Fibroblast of mammary gland (primary cell): ENCODE results near the gene KCTD20.
"Not testable (repeated sequence)": the region's sequence is repeated elsewhere in the genome, so short reads cannot be mapped to it uniquely, and the experiment has no call there.

Source experiments
- DNase-seq: peaks from one replicate; pipeline ENCODE4 v3.0.0-alpha.2; 2010; ENCODE audit warnings: low read depth
- H3K4me3 ChIP-seq: 2 replicates; pipeline ENCODE4 v1.5.1; 2011; ENCODE audit warnings: low read depth, mild to moderate bottlenecking, low read length, moderate library complexity; ENCODE audit not compliant: control insufficient read depth
- CTCF ChIP-seq: conservative IDR thresholded peaks from 2 replicates; pipeline ENCODE4 v1.5.1; 2011; ENCODE audit warnings: low read depth, low read length, inconsistent platforms; ENCODE audit not compliant: control insufficient read depth, insufficient read depth

KCTD20 gene

GRCh38 chr6:36444470-36444869, 1.7 kb downstream of the KCTD20 start:
- H3K4me3 ChIP-seq, result peak overlapping the region; percentile 91
- TF ChIP-seq CTCF, result no peak
- DNase-seq, result peak; percentile 81

GRCh38 chr6:36445621-36446020, 2.8 kb downstream of the KCTD20 start:
- no peak overlapping the region for H3K4me3 ChIP-seq
- no peak for DNase-seq
- TF ChIP-seq CTCF, result no peak

- DNase-seq, H3K4me3 ChIP-seq: not testable (repeated sequence)
Observed at GRCh38 chr6:36449173-36449572, 6.4 kb downstream of the KCTD20 start.

GRCh38 chr6:36452897-36453296, 10.1 kb downstream of the KCTD20 start:
- not testable (repeated sequence) for H3K4me3 ChIP-seq, DNase-seq

GRCh38 chr6:36455486-36456027, 12.8 kb downstream of the KCTD20 start:
- H3K4me3 ChIP-seq, result no peak overlapping the region
- no peak for TF ChIP-seq CTCF
- no peak for DNase-seq

- DNase-seq, result no peak
- no peak overlapping the region for H3K4me3 ChIP-seq
- no peak for TF ChIP-seq CTCF
Observed at GRCh38 chr6:36459501-36459900, 16.7 kb downstream of the KCTD20 start.

GRCh38 chr6:36460916-36461315, 18.1 kb downstream of the KCTD20 start:
- TF ChIP-seq CTCF, result no peak
- H3K4me3 ChIP-seq, result no peak overlapping the region
- no peak for DNase-seq

GRCh38 chr6:36461646-36462045, 18.8 kb downstream of the KCTD20 start:
- no peak for TF ChIP-seq CTCF
- no peak overlapping the region for H3K4me3 ChIP-seq
- no peak for DNase-seq
